GM19468 (cell line): ENCODE data around the gene GPC1.

Source experiments
- ATAC-seq: cut with Tn5 transposase; IDR thresholded peaks from one replicate; pipeline ENCODE4 v1.9.1; 2021; ENCODE audit warnings: mild to moderate bottlenecking, moderate library complexity, moderate number of reproducible peaks; ENCODE audit not compliant: unreplicated experiment; ENCODE audit errors: extremely low read depth

The GPC1 gene

GRCh38 chr2:240463866-240464481 lies 28.5 kb downstream of the GPC1 start:
- ATAC-seq: no peak

DNA sequence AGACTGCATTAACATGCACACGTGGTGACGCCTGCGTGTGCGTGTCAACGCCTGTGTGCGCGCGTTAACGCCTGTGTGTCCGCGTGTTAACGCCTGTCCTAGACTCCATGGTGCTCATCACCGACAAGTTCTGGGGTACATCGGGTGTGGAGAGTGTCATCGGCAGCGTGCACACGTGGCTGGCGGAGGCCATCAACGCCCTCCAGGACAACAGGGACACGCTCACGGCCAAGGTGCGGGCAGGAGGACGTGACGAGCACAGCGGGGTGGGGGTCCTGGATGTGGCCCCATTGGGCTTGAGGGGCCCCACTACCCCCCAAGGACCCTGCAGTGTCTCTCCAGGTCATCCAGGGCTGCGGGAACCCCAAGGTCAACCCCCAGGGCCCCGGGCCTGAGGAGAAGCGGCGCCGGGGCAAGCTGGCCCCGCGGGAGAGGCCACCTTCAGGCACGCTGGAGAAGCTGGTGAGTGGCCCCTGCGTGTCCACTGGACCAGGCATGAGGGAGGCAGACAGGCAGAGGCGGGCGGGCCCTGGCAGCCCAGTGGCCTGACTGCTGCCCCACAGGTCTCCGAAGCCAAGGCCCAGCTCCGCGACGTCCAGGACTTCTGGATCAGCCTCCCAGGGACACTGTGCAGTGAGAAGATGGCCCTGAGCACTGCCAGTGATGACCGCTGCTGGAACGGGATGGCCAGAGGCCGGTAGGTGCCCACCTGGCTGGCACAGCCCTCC lies 29.2 kb downstream of the GPC1 start:
- ATAC-seq: no peak

GRCh38 chr2:240465268-240465764 lies 29.9 kb downstream of the GPC1 start:
- ATAC-seq: no peak

- ATAC-seq: no peak
Observed at GRCh38 chr2:240465765-240466578, 30.5 kb downstream of the GPC1 start.

GRCh38 chr2:240466579-240467148 lies 31.2 kb downstream of the GPC1 start:
- no peak for ATAC-seq

DNA sequence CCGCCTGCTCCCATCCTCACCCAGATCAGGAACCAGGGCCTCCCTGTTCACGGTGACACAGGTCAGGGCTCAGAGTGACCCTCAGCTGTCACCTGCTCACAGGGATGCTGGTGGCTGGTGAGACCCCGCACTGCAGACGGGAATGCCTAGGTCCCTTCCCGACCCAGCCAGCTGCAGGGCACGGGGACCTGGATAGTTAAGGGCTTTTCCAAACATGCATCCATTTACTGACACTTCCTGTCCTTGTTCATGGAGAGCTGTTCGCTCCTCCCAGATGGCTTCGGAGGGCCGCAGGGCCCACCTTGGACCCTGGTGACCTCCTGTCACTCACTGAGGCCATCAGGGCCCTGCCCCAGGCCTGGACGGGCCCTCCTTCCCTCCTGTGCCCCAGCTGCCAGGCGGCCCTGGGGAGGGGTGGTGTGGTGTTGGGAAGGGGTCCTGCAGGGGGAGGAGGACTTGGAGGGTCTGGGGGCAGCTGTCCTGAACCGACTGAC lies 31.7 kb downstream of the GPC1 start:
- ATAC-seq: no peak

GRCh38 chr2:240467659-240468302 lies 32.3 kb downstream of the GPC1 start:
- ATAC-seq: no peak

GRCh38 chr2:240468303-240469238 lies 33.1 kb downstream of the GPC1 start:
- ATAC-seq: no peak

DNA sequence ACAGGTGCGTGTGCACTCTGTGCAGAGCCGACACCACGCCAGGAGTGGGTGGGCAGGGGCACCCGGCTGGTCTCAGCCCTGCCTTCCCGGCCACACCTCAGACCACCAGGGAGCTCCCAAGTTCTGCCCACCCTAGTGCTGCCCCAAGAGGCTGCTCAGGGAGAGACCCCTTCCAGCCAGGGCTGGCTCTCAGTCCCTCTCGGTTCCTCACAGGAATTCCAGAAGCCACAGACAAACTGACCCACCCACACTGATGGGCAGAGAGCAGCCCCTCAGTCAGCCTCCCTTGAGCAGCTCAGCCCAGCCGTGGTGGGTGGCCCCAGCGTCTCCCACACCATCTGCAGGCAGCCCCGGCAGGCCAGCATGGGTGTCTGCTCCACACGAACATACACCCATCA lies 33.8 kb downstream of the GPC1 start:
- no peak for ATAC-seq

- no peak for ATAC-seq
Observed at GRCh38 chr2:240469740-240470139, 34.3 kb downstream of the GPC1 start.

GRCh38 chr2:240472078-240472790 lies 36.8 kb downstream of the GPC1 start:
- ATAC-seq: no peak

DNA sequence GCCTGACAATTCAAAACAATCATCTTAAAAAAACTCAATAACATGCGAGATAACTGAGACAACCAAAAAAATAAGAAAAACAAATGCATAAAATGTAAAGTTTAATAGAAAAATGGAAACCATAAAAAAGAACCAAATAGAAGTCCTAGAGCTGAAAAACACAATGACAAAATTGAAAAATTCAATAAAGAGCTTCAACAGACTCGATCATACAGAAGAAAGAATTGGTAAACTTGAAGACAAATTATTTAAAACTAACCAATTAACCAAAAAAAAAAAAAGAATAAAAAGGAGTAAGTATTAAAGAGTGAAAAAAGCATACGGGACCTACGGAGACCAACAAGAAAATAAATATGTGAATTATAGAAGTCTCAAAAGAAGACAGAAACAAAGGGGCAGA lies 37.7 kb downstream of the GPC1 start:
- ATAC-seq: no peak

DNA sequence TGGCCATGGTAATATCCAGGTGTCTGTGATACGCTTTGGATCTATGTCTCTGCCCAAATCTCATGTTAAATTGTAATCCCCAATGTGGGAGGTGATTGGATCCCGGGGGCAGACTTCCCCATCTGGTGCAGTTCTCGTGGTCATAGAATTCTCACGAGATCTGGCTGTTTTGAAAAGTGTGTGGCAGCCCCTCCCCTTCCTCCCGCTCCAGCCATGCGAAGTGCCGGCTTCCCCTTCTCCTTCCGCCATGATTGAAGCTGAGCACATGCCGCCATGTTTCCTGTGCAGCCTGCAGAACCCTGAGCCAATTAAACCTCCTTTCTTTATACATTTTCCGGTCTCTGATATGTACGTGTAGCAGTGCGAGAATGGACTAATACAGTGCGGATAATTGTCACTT lies 42.5 kb downstream of the GPC1 start:
- ATAC-seq: no peak

DNA sequence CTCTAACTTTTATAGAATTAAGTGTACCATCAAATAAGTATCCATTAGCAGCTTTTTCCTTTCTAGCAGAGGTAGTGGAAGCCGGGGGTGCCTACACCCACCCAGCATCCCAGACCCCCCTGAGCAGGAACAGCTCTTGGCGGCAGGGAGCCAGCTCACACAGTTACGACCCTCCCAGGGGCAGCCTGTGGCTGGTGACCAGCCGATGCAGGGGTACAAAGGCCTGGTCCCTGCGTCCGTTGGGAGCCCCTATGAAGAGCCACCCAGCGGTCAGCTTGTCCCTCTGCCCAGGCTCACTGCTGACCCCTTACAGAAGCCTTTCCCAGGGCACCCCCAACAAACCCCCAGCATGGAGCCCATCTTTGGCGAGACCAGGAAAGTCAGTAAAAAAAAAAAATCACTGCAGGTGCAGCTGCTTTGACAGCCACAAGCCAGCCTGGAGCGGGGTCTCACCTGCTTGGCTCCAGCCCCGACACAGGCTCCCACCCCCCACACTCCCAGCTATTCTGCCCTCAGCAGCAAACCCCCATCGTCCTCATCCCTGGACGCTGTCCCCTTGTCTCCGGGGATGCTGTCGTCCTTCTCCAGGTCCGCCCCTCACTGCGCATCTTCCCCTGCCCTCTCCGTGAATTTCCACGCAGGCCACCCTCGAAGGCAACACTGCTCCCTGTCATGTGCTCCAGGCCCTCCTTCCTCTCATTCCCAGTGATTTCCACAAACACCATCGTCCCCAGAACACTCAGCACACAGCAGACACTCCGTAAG lies 43.1 kb downstream of the GPC1 start:
- no peak for ATAC-seq

DNA sequence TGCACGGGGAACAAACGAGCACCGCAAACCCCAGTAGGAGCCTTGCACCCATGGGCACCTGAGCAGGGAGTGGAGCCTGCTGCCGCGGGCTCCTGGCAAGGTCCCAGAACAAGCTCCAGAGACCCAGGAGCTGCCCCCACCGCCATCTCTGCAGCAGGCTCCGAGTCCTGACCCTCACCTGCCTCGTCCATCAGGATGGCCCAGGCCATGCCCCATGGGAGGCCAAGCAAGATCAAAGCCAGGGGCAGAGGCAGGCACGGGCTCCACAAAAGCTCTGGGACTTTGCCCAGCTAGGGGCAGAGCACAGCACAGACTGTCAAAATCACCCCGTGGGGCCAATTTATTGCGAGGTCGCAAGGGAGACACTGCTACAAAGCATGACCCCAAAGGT lies 43.6 kb downstream of the GPC1 start:
- ATAC-seq: no peak

- ATAC-seq: no peak
Observed at GRCh38 chr2:240480834-240481623, 45.6 kb downstream of the GPC1 start.

GRCh38 chr2:240481720-240482119 lies 46.3 kb downstream of the GPC1 start:
- ATAC-seq: no peak
